Esophagus muscularis mucosa (tissue), 3 donors: ENCODE measurements around the gene NLGN3.

Experiments
- CTCF ChIP-seq, 3 experiments: fragments of 200-600 bp in 2 of 3; fragments of 450-650 bp in 1 of 3; sonication (generic) in 2 of 3; IDR thresholded peaks; one replicate each; pipeline ENCODE4 v1.5.1; 2017 to 2019; ENCODE audit warnings: antibody characterized with exemption in 3 of 3, mild to moderate bottlenecking in 2 of 3, moderate library complexity in 1 of 3
- POLR2A ChIP-seq: fragments of 450-650 bp; IDR thresholded peaks from one replicate; pipeline ENCODE4 v1.6.1; 2017; ENCODE audit warnings: antibody characterized with exemption, moderate library complexity, mild to moderate bottlenecking, low read depth
- POLR2AphosphoS5 ChIP-seq, 2 donors: sonication (generic); formaldehyde crosslinking; IDR thresholded peaks; one replicate each; pipeline ENCODE4 v1.6.1; 2017; ENCODE audit warnings: antibody characterized with exemption in 2 of 2

GRCh38 chrX:71154641-71155040 lies 10.0 kb downstream of the NLGN3 start:
- no peak for TF ChIP-seq POLR2A
- no peak for TF ChIP-seq POLR2AphosphoS5 (IDR thresholded peaks at IDR 0.05)
- TF ChIP-seq CTCF (IDR thresholded peaks at IDR 0.05) = no peak
